ENCODE data around the gene SLC12A6. TPM values are rescaled to one million over a fixed set of nuclear protein-coding genes. Genes with fewer than 3 reads are reported as not detected.

SLC12A6 gene
- total and polyA plus RNA-seq, 2 of the 13 experiments (the other 11 are each of a cell fraction or from before 2014, with no cell fraction given), result 15.2 to 30.1 TPM

- no peak for TF ChIP-seq ZNF407 (CRISPR knock-in tag; IDR thresholded peaks at IDR 0.05; ENCODE audit: not compliant biosample characterization)
- no peak for TF ChIP-seq KDM5A (IDR thresholded peaks at IDR 0.05; ENCODE audit: borderline replicate concordance, low read length)
- TF ChIP-seq TAF15 (IDR thresholded peaks at IDR 0.05; ENCODE audit: low read depth, low read length, poor library complexity, severe bottlenecking), result no peak
- no peak for TF ChIP-seq SETDB1 (CRISPR knock-in tag; IDR thresholded peaks at IDR 0.05; ENCODE audit: borderline replicate concordance)
- TF ChIP-seq ZNF576 (CRISPR knock-in tag; IDR thresholded peaks at IDR 0.05), result no peak
- TF ChIP-seq GATAD2A (CRISPR knock-in tag; IDR thresholded peaks at IDR 0.05), result no peak
- no peak for TF ChIP-seq SAFB2 (CRISPR knock-in tag; IDR thresholded peaks at IDR 0.05; ENCODE audit: borderline replicate concordance, low read depth)
- TF ChIP-seq ZNF232 (CRISPR knock-in tag; IDR thresholded peaks at IDR 0.05; ENCODE audit: borderline replicate concordance), result no peak
- TF ChIP-seq HOXA7 (CRISPR knock-in tag; IDR thresholded peaks at IDR 0.05), result no peak
- no peak for TF ChIP-seq CREM (IDR thresholded peaks at IDR 0.05)
- no peak for TF ChIP-seq CREM (CRISPR knock-in tag; IDR thresholded peaks at IDR 0.05)
- TF ChIP-seq ZNF597 (CRISPR knock-in tag; IDR thresholded peaks at IDR 0.05), result no peak
- no peak for TF ChIP-seq ZNF205 (CRISPR knock-in tag; IDR thresholded peaks at IDR 0.05)
These were observed 22.8 kb downstream of the SLC12A6 start (continued) for GRCh38 chr15:34314491-34315490.

All from HepG2 (cell line).